H9 (cell line): ENCODE measurements around the gene TRA2B. TPM values are rescaled to one million over a fixed set of nuclear protein-coding genes. Genes with fewer than 3 reads are reported as not detected.

ENCODE experiments used
- DNase-seq: peaks from one replicate; pipeline ENCODE4 v3.0.0-alpha.2; 2017
- H2AFZ ChIP-seq: one replicate; pipeline ENCODE4 v1.6.1; 2013; ENCODE audit warnings: mild to moderate bottlenecking, low read length, control low read depth, moderate library complexity
- H2AK5ac ChIP-seq: 2 replicates; pipeline ENCODE4 v1.6.1; 2013; ENCODE audit warnings: low read length, control low read depth, mixed read lengths; ENCODE audit not compliant: insufficient read length
- H2BK120ac ChIP-seq: one replicate; pipeline ENCODE4 v1.6.1; 2013; ENCODE audit warnings: low read depth, mild to moderate bottlenecking, low read length, control low read depth, inconsistent platforms; ENCODE audit not compliant: poor library complexity, severe bottlenecking
- H2BK12ac ChIP-seq: 2 replicates; pipeline ENCODE4 v1.6.1; 2013; ENCODE audit warnings: low read length, control low read depth, mixed read lengths, low read depth; ENCODE audit not compliant: insufficient read length
- H2BK15ac ChIP-seq: 2 replicates; pipeline ENCODE4 v1.6.1; 2013; ENCODE audit warnings: low read depth, low read length, control low read depth
- H2BK20ac ChIP-seq: one replicate; pipeline ENCODE4 v1.6.1; 2013; ENCODE audit warnings: low read depth, mild to moderate bottlenecking, low read length, control low read depth, inconsistent platforms; ENCODE audit not compliant: poor library complexity, severe bottlenecking
- H2BK5ac ChIP-seq: 2 replicates; pipeline ENCODE4 v1.6.1; 2013; ENCODE audit warnings: low read length, control low read depth, mixed read lengths; ENCODE audit not compliant: insufficient read length
- H3K14ac ChIP-seq: 2 replicates; pipeline ENCODE4 v1.6.1; 2013; ENCODE audit warnings: low read length, control low read depth; ENCODE audit not compliant: insufficient read depth
- H3K18ac ChIP-seq: 2 replicates; pipeline ENCODE4 v1.6.1; 2013; ENCODE audit warnings: low read depth, mild to moderate bottlenecking, mixed read lengths, low read length, control low read depth; ENCODE audit not compliant: insufficient read length
- H3K23ac ChIP-seq: 2 replicates; pipeline ENCODE4 v1.6.1; 2013; ENCODE audit warnings: low read length, control low read depth, mixed read lengths, low read depth; ENCODE audit not compliant: insufficient read length
- H3K23me2 ChIP-seq: 2 replicates; pipeline ENCODE4 v1.6.1; 2013; ENCODE audit warnings: low read depth, mild to moderate bottlenecking, mixed read lengths, low read length, control low read depth; ENCODE audit not compliant: insufficient read length, poor library complexity, severe bottlenecking
- H3K27ac ChIP-seq: 2 replicates; pipeline ENCODE4 v1.5.1; 2013; ENCODE audit warnings: low read length, control low read depth, mixed read lengths, low read depth; ENCODE audit not compliant: insufficient read length
- H3K27me3 ChIP-seq: 2 replicates; pipeline ENCODE4 v1.6.1; 2013; ENCODE audit warnings: low read length, control low read depth, inconsistent platforms; ENCODE audit not compliant: insufficient read depth
- H3K4ac ChIP-seq: 2 replicates; pipeline ENCODE4 v1.6.1; 2013; ENCODE audit warnings: low read depth, mild to moderate bottlenecking, control low read depth, inconsistent platforms, low read length, moderate library complexity
- H3K4me1 ChIP-seq: 2 replicates; pipeline ENCODE4 v1.6.1; 2013; ENCODE audit warnings: low read length, control low read depth, inconsistent platforms; ENCODE audit not compliant: insufficient read depth
- H3K4me2 ChIP-seq: 2 replicates; pipeline ENCODE4 v1.6.1; 2013; ENCODE audit warnings: low read length, control low read depth, mixed read lengths; ENCODE audit not compliant: insufficient read length, insufficient read depth
- H3K56ac ChIP-seq: 2 replicates; pipeline ENCODE4 v1.6.1; 2013; ENCODE audit warnings: low read depth, mild to moderate bottlenecking, mixed read lengths, low read length, control low read depth; ENCODE audit not compliant: insufficient read length
- H3K79me1 ChIP-seq: 2 replicates; pipeline ENCODE4 v1.6.1; 2013; ENCODE audit warnings: low read depth, mild to moderate bottlenecking, moderate library complexity, low read length, control low read depth, inconsistent platforms; ENCODE audit not compliant: insufficient read depth, poor library complexity, severe bottlenecking
- H3K79me2 ChIP-seq: 2 replicates; pipeline ENCODE4 v1.6.1; 2013; ENCODE audit warnings: low read length, control low read depth, inconsistent platforms; ENCODE audit not compliant: insufficient read depth
- H3K9ac ChIP-seq: 2 replicates; pipeline ENCODE4 v1.6.1; 2013; ENCODE audit warnings: low read length, control low read depth, mixed read lengths; ENCODE audit not compliant: insufficient read length; ENCODE audit errors: extremely low read depth
- H3K9me3 ChIP-seq: one replicate; pipeline ENCODE4 v1.6.1; 2013; ENCODE audit warnings: low read depth, low read length, inconsistent platforms; ENCODE audit not compliant: control insufficient read depth
- H3T11ph ChIP-seq: one replicate; pipeline ENCODE4 v1.6.1; 2013; ENCODE audit warnings: mild to moderate bottlenecking, low read length, control low read depth, inconsistent platforms
- H4K20me1 ChIP-seq: one replicate; pipeline ENCODE4 v1.6.1; 2013; ENCODE audit not compliant: control insufficient read depth, insufficient read length, insufficient read depth
- H4K5ac ChIP-seq: 2 replicates; pipeline ENCODE4 v1.6.1; 2013; ENCODE audit warnings: low read depth, mild to moderate bottlenecking, mixed read lengths, low read length, control low read depth; ENCODE audit not compliant: insufficient read length
- H4K8ac ChIP-seq: replicated peaks from 2 replicates; pipeline ENCODE4 v1.6.1; 2013; ENCODE audit warnings: low read length, control low read depth, mixed read lengths, low read depth; ENCODE audit not compliant: insufficient read length
- H4K91ac ChIP-seq: 2 replicates; pipeline ENCODE4 v1.6.1; 2013; ENCODE audit warnings: low read depth, mild to moderate bottlenecking, moderate library complexity, mixed read lengths, low read length, control low read depth; ENCODE audit not compliant: insufficient read length
- H3K27ac Mint-ChIP-seq, 3 experiments: 2 replicates in 2 of 3; 3 replicates in 1 of 3; pipeline ENCODE4 v1.8.0; 2020 to 2021; ENCODE audit warnings: mixed read lengths in 3 of 3, mild to moderate bottlenecking in 1 of 3, moderate library complexity in 1 of 3
- H3K27me3 Mint-ChIP-seq: 2 replicates; pipeline ENCODE4 v1.8.0; 2021; ENCODE audit warnings: low read depth, mild to moderate bottlenecking, moderate library complexity, mixed read lengths
- H3K36me3 Mint-ChIP-seq, 3 experiments: 2 replicates in 2 of 3; 3 replicates in 1 of 3; pipeline ENCODE4 v1.8.0; 2020 to 2021; ENCODE audit warnings: low read depth in 3 of 3, mixed read lengths in 3 of 3; ENCODE audit not compliant: insufficient read depth in 1 of 3
- H3K4me1 Mint-ChIP-seq, 2 experiments: 2 replicates each; pipeline ENCODE4 v1.8.0; 2020; ENCODE audit warnings: mixed read lengths in 2 of 2
- H3K4me3 Mint-ChIP-seq, 2 experiments: 2 replicates in 1 of 2; 3 replicates in 1 of 2; pipeline ENCODE4 v1.8.0; 2020 to 2021; ENCODE audit warnings: mild to moderate bottlenecking in 2 of 2, mixed read lengths in 2 of 2, moderate library complexity in 1 of 2
- H3K9me3 Mint-ChIP-seq, 2 experiments: 2 replicates in 1 of 2; 3 replicates in 1 of 2; pipeline ENCODE4 v1.8.0; 2020; ENCODE audit warnings: mild to moderate bottlenecking in 2 of 2, mixed read lengths in 2 of 2, moderate library complexity in 1 of 2
- WGBS: extraction: QIAGEN DNeasy Blood & Tissue Kit; methylation state at CpG from one replicate; pipeline ENCODE4 v1.1.7; 2013; ENCODE audit warnings: missing lambda C conversion rate, low lambda C conversion rate, mixed read lengths; ENCODE audit not compliant: insufficient read length; ENCODE audit errors: extremely low coverage; 5-methylcytosine and 5-hydroxymethylcytosine counted together
- total RNA-seq: library from RNA; stranded (reverse); gene quantifications from 2 replicates; pipeline ENCODE4 v1.2.1, GENCODE V29; 2021
- TF ChIP-seq, protein P1 (sequence below): fragments of 200-600 bp; sonication (generic); conservative IDR thresholded peaks from 3 replicates; pipeline ENCODE4 v1.8.0; 2021; ENCODE audit warnings: antibody characterized with exemption, mild to moderate bottlenecking

TRA2B gene
- total RNA-seq, 1 experiment from 2014 or later = 344 TPM

DNA sequence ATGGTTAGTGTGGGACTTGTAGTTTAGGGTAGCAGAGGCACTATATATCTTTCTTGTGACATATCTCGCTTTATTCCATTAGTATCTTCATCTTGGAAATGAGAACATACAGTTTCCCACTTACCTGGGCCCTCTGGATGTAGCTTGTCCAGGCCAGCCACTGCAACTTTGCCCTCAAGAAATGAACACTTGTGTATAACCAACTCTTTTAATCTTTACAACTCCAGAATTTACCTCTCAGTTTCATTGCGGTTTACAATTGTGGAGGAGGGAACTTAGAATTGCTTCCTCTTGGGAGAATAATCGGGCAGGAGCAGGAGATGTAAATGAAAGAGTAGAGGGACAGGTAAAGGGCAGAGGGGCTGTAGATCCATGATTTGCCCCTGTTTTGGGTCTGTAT lies 18.4 kb upstream of the TRA2B start:
- no peak overlapping the region for H2BK20ac ChIP-seq
- no peaks in the 10 kb centered on the region for H4K20me1 ChIP-seq
- H2AK5ac ChIP-seq = no peak overlapping the region
- no peak overlapping the region for H3K18ac ChIP-seq
- H3K23me2 ChIP-seq = no peaks in the 10 kb centered on the region
- H4K8ac ChIP-seq = no peak overlapping the region
- no peak overlapping the region for H4K5ac ChIP-seq
- no peak overlapping the region for H3T11ph ChIP-seq
- no peaks in the 10 kb centered on the region for H3K9me3 ChIP-seq
- no peak overlapping the region for H2AFZ ChIP-seq
- H4K91ac ChIP-seq = no peak overlapping the region
- H3K23ac ChIP-seq = no peak overlapping the region
- no peaks in the 10 kb centered on the region; a peak in 1 of 7 replicates for H3K36me3 Mint-ChIP-seq
- no peak overlapping the region for H2BK12ac ChIP-seq
- H2BK120ac ChIP-seq = no peak overlapping the region
- no peaks in the 10 kb centered on the region for H3K79me1 ChIP-seq
- no peak overlapping the region for H3K56ac ChIP-seq
- H3K4me1 ChIP-seq = no peaks in the 10 kb centered on the region; the same call in 1 of the 2 replicates
- no peaks in the 10 kb centered on the region; a peak in 1 of 5 replicates for H3K9me3 Mint-ChIP-seq
- H3K4ac ChIP-seq = no peak overlapping the region
- H3K4me2 ChIP-seq = no peak overlapping the region
- no CpG with 5 or more reads among the region's 3 CpGs for WGBS
- TF ChIP-seq, protein P1, sequence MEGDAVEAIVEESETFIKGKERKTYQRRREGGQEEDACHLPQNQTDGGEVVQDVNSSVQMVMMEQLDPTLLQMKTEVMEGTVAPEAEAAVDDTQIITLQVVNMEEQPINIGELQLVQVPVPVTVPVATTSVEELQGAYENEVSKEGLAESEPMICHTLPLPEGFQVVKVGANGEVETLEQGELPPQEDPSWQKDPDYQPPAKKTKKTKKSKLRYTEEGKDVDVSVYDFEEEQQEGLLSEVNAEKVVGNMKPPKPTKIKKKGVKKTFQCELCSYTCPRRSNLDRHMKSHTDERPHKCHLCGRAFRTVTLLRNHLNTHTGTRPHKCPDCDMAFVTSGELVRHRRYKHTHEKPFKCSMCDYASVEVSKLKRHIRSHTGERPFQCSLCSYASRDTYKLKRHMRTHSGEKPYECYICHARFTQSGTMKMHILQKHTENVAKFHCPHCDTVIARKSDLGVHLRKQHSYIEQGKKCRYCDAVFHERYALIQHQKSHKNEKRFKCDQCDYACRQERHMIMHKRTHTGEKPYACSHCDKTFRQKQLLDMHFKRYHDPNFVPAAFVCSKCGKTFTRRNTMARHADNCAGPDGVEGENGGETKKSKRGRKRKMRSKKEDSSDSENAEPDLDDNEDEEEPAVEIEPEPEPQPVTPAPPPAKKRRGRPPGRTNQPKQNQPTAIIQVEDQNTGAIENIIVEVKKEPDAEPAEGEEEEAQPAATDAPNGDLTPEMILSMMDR = no peak
- H3K27me3 Mint-ChIP-seq = peaks cover 7% of the 10 kb centered on the region; the same call in 1 of the 2 replicates
- no peak overlapping the region for H3K4me3 Mint-ChIP-seq
- no peak overlapping the region for H3K9ac ChIP-seq
- no peak overlapping the region for H2BK15ac ChIP-seq
- H3K79me2 ChIP-seq = no peaks in the 10 kb centered on the region
- H3K14ac ChIP-seq = no peak overlapping the region
- no peak overlapping the region for H2BK5ac ChIP-seq
- peaks cover 0 to 2% of the 10 kb centered on the region in 2 experiments; a peak in 2 of 4 replicates for H3K4me1 Mint-ChIP-seq
- DNase-seq = no peak
- no peak overlapping the region for H3K27ac ChIP-seq
- H3K27me3 ChIP-seq = no peaks in the 10 kb centered on the region
- no peak overlapping the region for H3K27ac Mint-ChIP-seq
